Activated CD4-positive, alpha-beta T cell treated with anti-CD3 and anti-CD28 coated beads, Interleukin-2, amount 10 ng/mL, durations not matched to agents 7 days and 5 days (primary cell): ENCODE results near the gene NNT. TPM values are rescaled to one million over a fixed set of nuclear protein-coding genes. Genes with fewer than 3 reads are reported as not detected.
"Not testable (repeated sequence)": the region's sequence is repeated elsewhere in the genome, so short reads cannot be mapped to it uniquely, and the experiment has no call there.

Source experiments
- CTCF ChIA-PET: fragments of 350-600 bp; sonication (Branson Sonifier 250); formaldehyde crosslinking; loops from one replicate; lab custom pipeline; 2021; ENCODE audit warnings: antibody characterized with exemption; lab: Charles Lee
- POLR2A ChIA-PET: fragments of 350-600 bp; sonication (Branson Sonifier 250); formaldehyde crosslinking; loops from one replicate; lab custom pipeline; 2021; ENCODE audit warnings: antibody characterized with exemption; lab: Charles Lee
- DNase-seq: peaks from one replicate; pipeline ENCODE4 v3.0.0-alpha.2; 2020
- H3K27ac Mint-ChIP-seq: one replicate; pipeline ENCODE4 v1.8.0; 2021; ENCODE audit warnings: mild to moderate bottlenecking, moderate library complexity, mixed read lengths
- H3K27me3 Mint-ChIP-seq: one replicate; pipeline ENCODE4 v1.8.0; 2021; ENCODE audit warnings: mixed read lengths
- H3K36me3 Mint-ChIP-seq: one replicate; pipeline ENCODE4 v1.8.0; 2021; ENCODE audit warnings: low read depth, mixed read lengths
- H3K4me1 Mint-ChIP-seq: one replicate; pipeline ENCODE4 v1.8.0; 2021; ENCODE audit warnings: mixed read lengths
- H3K4me3 Mint-ChIP-seq: one replicate; pipeline ENCODE4 v1.8.0; 2021; ENCODE audit warnings: mild to moderate bottlenecking, moderate library complexity, mixed read lengths
- H3K9me3 Mint-ChIP-seq: one replicate; pipeline ENCODE4 v1.8.0; 2021; ENCODE audit warnings: mixed read lengths
- total RNA-seq, 2 experiments: library from RNA; stranded (reverse); gene quantifications; one replicate each; pipeline ENCODE4 v1.2.3, GENCODE V29; 2021

NNT gene
- total RNA-seq, 2 experiments from 2014 or later = 101 to 108 TPM

- CTCF ChIA-PET = no interaction called here
- no peak for DNase-seq
- Mint-ChIP-seq H3K27me3 (no peaks in the 10 kb centered on the region), H3K4me1 (no peaks in the 10 kb centered on the region), H3K27ac (no peak overlapping the region), H3K36me3 (peaks cover 4% of the 10 kb centered on the region), H3K9me3 (no peaks in the 10 kb centered on the region), H3K4me3 (no peak overlapping the region)
- POLR2A ChIA-PET = no interaction called here
Observed at GRCh38 chr5:43712081-43712480, 109.1 kb downstream of the NNT start.

DNA sequence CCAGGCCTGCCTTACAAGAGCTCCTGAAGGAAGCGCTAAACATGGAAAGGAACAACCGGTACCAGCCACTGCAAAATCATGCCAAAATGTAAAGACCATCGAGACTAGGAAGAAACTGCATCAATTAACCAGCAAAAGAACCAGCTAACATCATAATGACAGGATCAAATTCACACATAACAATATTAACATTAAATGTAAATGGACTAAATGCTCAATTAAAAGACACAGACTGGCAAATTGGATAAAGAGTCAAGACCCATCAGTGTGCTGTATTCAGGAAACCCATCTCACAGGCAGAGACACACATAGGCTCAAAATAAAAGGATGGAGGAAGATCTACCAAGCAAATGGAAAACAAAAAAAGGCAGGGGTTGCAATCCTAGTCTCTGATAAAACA lies 116.8 kb downstream of the NNT start:
- CTCF ChIA-PET, H3K27ac Mint-ChIP-seq, H3K36me3 Mint-ChIP-seq, H3K9me3 Mint-ChIP-seq, H3K4me3 Mint-ChIP-seq, POLR2A ChIA-PET, H3K27me3 Mint-ChIP-seq, DNase-seq, H3K4me1 Mint-ChIP-seq: not testable (repeated sequence)

DNA sequence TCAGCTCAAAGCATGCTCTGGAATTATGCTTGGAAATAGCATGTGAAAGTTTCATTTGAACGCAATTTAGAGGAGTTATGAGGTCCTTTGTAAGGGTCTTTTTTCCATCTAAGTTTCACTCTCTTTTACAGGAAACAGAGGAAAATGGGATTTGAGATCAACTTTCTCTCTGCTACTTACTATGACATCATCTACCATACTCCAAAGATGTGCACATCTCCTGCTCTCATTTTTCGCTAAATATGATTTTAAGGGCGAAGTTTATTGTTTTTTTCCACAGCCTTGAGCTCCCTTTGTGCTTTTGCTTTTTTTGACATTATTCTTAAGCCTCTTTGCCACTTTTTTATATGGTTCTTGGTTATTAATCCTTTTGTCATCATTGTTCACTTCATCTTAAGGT lies 125.6 kb downstream of the NNT start:
- H3K9me3 Mint-ChIP-seq = no peaks in the 10 kb centered on the region
- peaks cover 23% of the 10 kb centered on the region for H3K27me3 Mint-ChIP-seq
- H3K27ac Mint-ChIP-seq = no peak overlapping the region
- no peak overlapping the region for H3K4me3 Mint-ChIP-seq
- no peaks in the 10 kb centered on the region for H3K4me1 Mint-ChIP-seq
- POLR2A ChIA-PET = no interaction called here
- no peak for DNase-seq
- H3K36me3 Mint-ChIP-seq = no peaks in the 10 kb centered on the region
- CTCF ChIA-PET = no interaction called here

DNA sequence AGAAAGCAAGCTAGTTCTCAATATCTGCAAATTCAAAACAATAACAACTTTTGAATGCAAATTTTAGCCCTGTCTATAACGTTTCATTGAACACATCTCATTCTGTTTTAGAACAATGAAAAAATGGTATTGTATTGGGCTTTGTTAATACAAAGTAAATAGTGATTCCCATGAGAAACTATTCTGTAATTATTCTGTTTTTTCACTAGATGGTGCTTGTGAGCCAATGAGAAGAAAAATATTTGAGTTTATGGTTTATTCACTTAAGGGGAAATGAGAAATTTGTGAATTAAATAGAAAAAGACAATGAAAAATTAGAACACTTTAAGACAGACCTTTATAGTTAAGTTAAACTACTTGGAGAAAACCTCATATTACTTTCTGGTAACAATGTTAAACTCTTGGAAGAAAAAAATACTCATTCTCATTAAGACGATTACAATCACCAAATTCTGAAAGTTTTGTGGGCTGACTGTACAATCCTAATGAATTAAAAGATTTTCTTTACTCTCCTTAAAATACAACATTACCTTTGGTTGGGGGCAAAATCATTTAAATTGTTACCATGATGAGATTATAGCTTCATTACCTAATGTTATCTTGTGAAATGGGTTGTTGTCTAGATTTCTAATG lies 127.0 kb downstream of the NNT start:
- ChIA-PET POLR2A (no interaction called here), CTCF (no interaction called here)
- Mint-ChIP-seq H3K4me3 (no peak overlapping the region), H3K4me1 (no peaks in the 10 kb centered on the region), H3K9me3 (no peaks in the 10 kb centered on the region), H3K36me3 (no peaks in the 10 kb centered on the region), H3K27ac (no peak overlapping the region), H3K27me3 (peaks cover 20% of the 10 kb centered on the region)
- no peak for DNase-seq

DNA sequence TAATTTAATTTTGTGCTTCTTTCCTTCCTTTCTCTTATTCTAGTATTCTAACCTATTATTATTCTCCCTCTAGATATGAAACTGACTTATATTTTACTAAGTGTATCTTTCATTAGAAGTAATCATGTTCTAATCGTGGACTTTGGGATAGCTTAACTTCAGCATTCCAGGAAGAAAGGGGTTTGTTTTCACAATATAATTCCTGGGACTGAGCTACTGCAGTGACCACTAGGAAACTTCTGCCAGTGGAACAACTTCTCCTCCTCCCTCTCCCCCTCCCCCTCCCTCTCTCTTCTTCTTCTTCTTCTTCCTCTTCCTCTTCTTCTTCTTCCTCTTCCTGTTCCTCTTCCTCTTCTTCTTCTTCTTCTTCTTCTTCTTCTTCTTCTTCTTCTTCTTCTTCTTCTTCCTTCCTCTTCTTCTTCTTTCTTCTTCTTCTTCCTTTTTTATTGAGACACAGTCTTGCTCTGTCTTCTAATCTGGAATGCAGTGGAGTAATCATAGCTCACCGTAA lies 127.9 kb downstream of the NNT start:
- no peak overlapping the region for H3K27ac Mint-ChIP-seq
- no peaks in the 10 kb centered on the region for H3K4me1 Mint-ChIP-seq
- DNase-seq = no peak
- CTCF ChIA-PET = no interaction called here
- peaks cover 20% of the 10 kb centered on the region for H3K27me3 Mint-ChIP-seq
- no peaks in the 10 kb centered on the region for H3K9me3 Mint-ChIP-seq
- POLR2A ChIA-PET = no interaction called here
- no peaks in the 10 kb centered on the region for H3K36me3 Mint-ChIP-seq
- no peak overlapping the region for H3K4me3 Mint-ChIP-seq

DNA sequence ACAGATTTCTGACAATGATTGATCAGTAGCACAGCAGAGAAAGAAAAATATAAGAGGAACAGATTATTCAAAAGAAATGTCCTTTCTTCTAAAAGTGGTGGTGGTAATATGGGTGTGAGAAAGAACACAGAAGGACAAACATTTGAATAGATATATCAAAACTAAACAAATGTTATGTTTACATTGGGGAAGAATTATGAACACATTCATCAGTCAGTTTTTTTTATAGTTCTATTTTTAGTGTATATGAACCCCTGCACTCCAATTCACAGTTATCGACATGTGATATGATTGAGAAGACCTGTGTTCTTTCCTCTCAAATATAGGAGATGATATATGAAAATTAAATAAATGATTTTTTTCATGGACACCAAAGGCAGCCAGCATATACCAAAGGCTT lies 128.6 kb downstream of the NNT start:
- Mint-ChIP-seq H3K4me3 (no peak overlapping the region), H3K9me3 (no peaks in the 10 kb centered on the region), H3K27me3 (peaks cover 18% of the 10 kb centered on the region), H3K36me3 (no peaks in the 10 kb centered on the region), H3K4me1 (no peaks in the 10 kb centered on the region), H3K27ac (no peak overlapping the region)
- DNase-seq = no peak
- ChIA-PET POLR2A (no interaction called here), CTCF (interaction anchor here (1.0 kb wide), 2 partner anchors 15 to 16 kb away, joined by 3 to 4 read pairs; no protein-coding TSS in a partner anchor)

- CTCF ChIA-PET = not testable (repeated sequence)
Observed at GRCh38 chr5:43745923-43746548, 143.1 kb downstream of the NNT start.

GRCh38 chr5:43750809-43751208 lies 147.8 kb downstream of the NNT start:
- Mint-ChIP-seq H3K4me3 (no peak overlapping the region), H3K9me3 (peaks cover 4% of the 10 kb centered on the region), H3K27me3 (peaks cover 2% of the 10 kb centered on the region), H3K36me3 (no peaks in the 10 kb centered on the region), H3K4me1 (no peaks in the 10 kb centered on the region), H3K27ac (no peak overlapping the region)
- DNase-seq = no peak
- CTCF ChIA-PET = no interaction called here
- POLR2A ChIA-PET = no interaction called here

More at GRCh38 chr5:43745923-43746548, 143.1 kb downstream of the NNT start:
- H3K4me3 Mint-ChIP-seq, H3K27me3 Mint-ChIP-seq, H3K9me3 Mint-ChIP-seq, DNase-seq, POLR2A ChIA-PET, H3K36me3 Mint-ChIP-seq, H3K4me1 Mint-ChIP-seq, H3K27ac Mint-ChIP-seq: not testable (repeated sequence)

DNA sequence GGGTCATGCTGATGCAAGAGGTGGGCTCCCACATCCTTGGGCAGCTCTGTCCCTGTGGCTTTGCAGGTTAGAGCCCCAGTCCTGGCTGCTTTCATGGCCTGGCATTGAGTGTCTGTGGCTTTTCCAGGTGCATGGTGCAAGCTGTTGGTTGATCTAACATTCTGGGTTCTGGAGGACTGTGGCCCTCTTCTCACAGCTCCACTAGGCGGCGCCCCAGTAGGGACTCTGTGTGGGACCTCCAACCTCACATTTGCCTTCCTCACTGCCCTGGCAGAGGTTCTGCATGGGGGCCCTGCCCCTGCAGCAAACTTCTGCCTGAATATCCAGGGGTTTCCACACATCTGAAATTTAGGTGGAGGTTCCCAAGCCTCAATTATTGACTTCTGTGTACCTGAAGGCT lies 150.1 kb downstream of the NNT start:
- Mint-ChIP-seq H3K4me3 (no peak overlapping the region), H3K27ac (no peak overlapping the region), H3K36me3 (no peaks in the 10 kb centered on the region), H3K4me1 (no peaks in the 10 kb centered on the region), H3K9me3 (peaks cover 5% of the 10 kb centered on the region), H3K27me3 (peaks cover 2% of the 10 kb centered on the region)
- ChIA-PET CTCF (no interaction called here), POLR2A (no interaction called here)
- DNase-seq = no peak

Other genes starting within 250 kb of the NNT start
- gene CCL28, start 190.8 kb upstream of the NNT start, total RNA-seq = 10 to 100 TPM; 15.1 to 16.4 TPM
- 10 to 100 TPM; 14.5 to 16.4 TPM for gene TMEM267, start 119.3 kb upstream of the NNT start, total RNA-seq
- 10 to 100 TPM; 10.7 to 11.0 TPM for gene C5orf34, start 88.0 kb upstream of the NNT start, total RNA-seq
- gene PAIP1, start 46.1 kb upstream of the NNT start, total RNA-seq = 10 to 100 TPM; 35.3 to 37.1 TPM